NCI-H1436 treated with DMSO at 0.1 percent for 48 hours (cell line): ENCODE results near the gene ABCF3.
"Not testable (repeated sequence)": the region's sequence is repeated elsewhere in the genome, so short reads cannot be mapped to it uniquely, and the experiment has no call there.

Experiments
- DNase-seq: peaks from one replicate; lab custom pipeline; 2025; lab: John Stamatoyannopoulos, UW

The ABCF3 gene

GRCh38 chr3:184186184-184186901 lies at the start of gene ABCF3:
TSS of gene ABCF3 (plus strand) at chr3:184186199. CDS start at chr3:184186208, 9 bp downstream.
- no peak for DNase-seq

GRCh38 chr3:184140436-184140835 lies 45.6 kb upstream of the ABCF3 start:
- DNase-seq, result no peak

- no peak for DNase-seq
Observed at GRCh38 chr3:184142199-184142598, 43.8 kb upstream of the ABCF3 start.

GRCh38 chr3:184143327-184143726 lies 42.7 kb upstream of the ABCF3 start:
- DNase-seq, result no peak

GRCh38 chr3:184144505-184144904 lies 41.5 kb upstream of the ABCF3 start:
- DNase-seq, result no peak

- DNase-seq, result no peak
Observed at GRCh38 chr3:184145111-184145524, 40.9 kb upstream of the ABCF3 start.

GRCh38 chr3:184145751-184146270 lies 40.2 kb upstream of the ABCF3 start:
- no peak for DNase-seq

- no peak for DNase-seq
Observed at GRCh38 chr3:184148076-184148475, 37.9 kb upstream of the ABCF3 start.

- DNase-seq, result no peak
Observed at GRCh38 chr3:184149123-184149522, 36.9 kb upstream of the ABCF3 start.

- not testable (repeated sequence) for DNase-seq
Observed at GRCh38 chr3:184149770-184150169, 36.2 kb upstream of the ABCF3 start.

GRCh38 chr3:184154885-184155643 lies 30.9 kb upstream of the ABCF3 start, which contains the start of gene DVL3:
TSS of gene DVL3 (plus strand) at chr3:184155377. CDS start at chr3:184155636, 259 bp downstream.
- no peak for DNase-seq

GRCh38 chr3:184155644-184156521 lies 30.1 kb upstream of the ABCF3 start:
- no peak for DNase-seq

- no peak for DNase-seq
Observed at GRCh38 chr3:184156522-184156955, 29.5 kb upstream of the ABCF3 start.

GRCh38 chr3:184157206-184157605 lies 28.8 kb upstream of the ABCF3 start:
- DNase-seq, result no peak

GRCh38 chr3:184158404-184158803 lies 27.6 kb upstream of the ABCF3 start:
- no peak for DNase-seq

GRCh38 chr3:184160456-184160855 lies 25.5 kb upstream of the ABCF3 start:
- no peak for DNase-seq

GRCh38 chr3:184162571-184163070 lies 23.4 kb upstream of the ABCF3 start:
- not testable (repeated sequence) for DNase-seq

- no peak for DNase-seq
Observed at GRCh38 chr3:184164648-184165330, 21.2 kb upstream of the ABCF3 start.

- DNase-seq, result no peak
Observed at GRCh38 chr3:184165543-184165942, 20.5 kb upstream of the ABCF3 start.

GRCh38 chr3:184166671-184167070 lies 19.3 kb upstream of the ABCF3 start:
- no peak for DNase-seq

- DNase-seq, result no peak
Observed at GRCh38 chr3:184167786-184168185, 18.2 kb upstream of the ABCF3 start.
